Neuronal stem cell (in vitro differentiated cells): ENCODE results near the gene S100A6.
"Not testable (repeated sequence)": the region's sequence is repeated elsewhere in the genome, so short reads cannot be mapped to it uniquely, and the experiment has no call there.

Experiments
- DNase-seq: peaks from one replicate; pipeline ENCODE4 v3.0.0-alpha.2; 2013; ENCODE audit warnings: low spot score
- H2AFZ ChIP-seq: one replicate; pipeline ENCODE4 v1.6.1; 2013; ENCODE audit warnings: mild to moderate bottlenecking, low read length, inconsistent platforms
- H2AK5ac ChIP-seq: 2 replicates; pipeline ENCODE4 v1.6.1; 2013; ENCODE audit warnings: low read depth, mild to moderate bottlenecking, inconsistent platforms, low read length, moderate library complexity, mixed read lengths
- H2BK120ac ChIP-seq: 2 replicates; pipeline ENCODE4 v1.6.1; 2013; ENCODE audit warnings: low read depth, mild to moderate bottlenecking, inconsistent platforms, low read length, moderate library complexity, mixed read lengths
- H2BK12ac ChIP-seq: one replicate; pipeline ENCODE4 v1.6.1; 2013; ENCODE audit warnings: low read length, inconsistent platforms
- H2BK15ac ChIP-seq: 2 replicates; pipeline ENCODE4 v1.6.1; 2013; ENCODE audit warnings: mild to moderate bottlenecking, low read length, inconsistent platforms, mixed read lengths
- H2BK5ac ChIP-seq: one replicate; pipeline ENCODE4 v1.6.1; 2013; ENCODE audit warnings: inconsistent platforms, mild to moderate bottlenecking, low read length, moderate library complexity
- H3K14ac ChIP-seq: one replicate; pipeline ENCODE4 v1.6.1; 2013; ENCODE audit warnings: low read length, inconsistent platforms
- H3K18ac ChIP-seq: 2 replicates; pipeline ENCODE4 v1.6.1; 2013; ENCODE audit warnings: low read length, inconsistent platforms
- H3K23ac ChIP-seq: 2 replicates; pipeline ENCODE4 v1.6.1; 2013; ENCODE audit warnings: low read depth, mild to moderate bottlenecking, mixed read lengths, low read length, inconsistent platforms; ENCODE audit not compliant: poor library complexity
- H3K27ac ChIP-seq: replicated peaks from 3 replicates; pipeline ENCODE4 v1.5.1; 2013; ENCODE audit warnings: low read length, inconsistent platforms
- H3K27me3 ChIP-seq, 3 experiments: 2 replicates each; pipeline ENCODE4 v1.6.1; 2013; ENCODE audit warnings: low read length in 3 of 3, mild to moderate bottlenecking in 2 of 3, inconsistent platforms in 1 of 3, low read depth in 1 of 3, mixed read lengths in 1 of 3, moderate library complexity in 1 of 3; ENCODE audit not compliant: control insufficient read depth in 3 of 3, insufficient read depth in 3 of 3
- H3K36me3 ChIP-seq, 2 donors: replicated peaks in 1 of 2; 2 replicates each; pipeline ENCODE4 v1.6.1; 2013; ENCODE audit warnings: low read length in 2 of 2; ENCODE audit not compliant: control insufficient read depth in 2 of 2, insufficient read depth in 2 of 2
- H3K4ac ChIP-seq: 2 replicates; pipeline ENCODE4 v1.6.1; 2013; ENCODE audit warnings: inconsistent platforms, mild to moderate bottlenecking, low read length, moderate library complexity
- H3K4me1 ChIP-seq, 2 donors: 1 replicate in 1 of 2; 2 replicates in 1 of 2; pipeline ENCODE4 v1.6.1; 2013; ENCODE audit warnings: low read length in 2 of 2, low read depth in 1 of 2; ENCODE audit not compliant: control insufficient read depth in 2 of 2, insufficient read depth in 1 of 2
- H3K4me2 ChIP-seq: one replicate; pipeline ENCODE4 v1.6.1; 2013; ENCODE audit warnings: mild to moderate bottlenecking, low read length, inconsistent platforms; ENCODE audit not compliant: insufficient read depth, poor library complexity, severe bottlenecking
- H3K4me3 ChIP-seq, 2 donors: 2 replicates each; pipeline ENCODE4 v1.5.1; 2013; ENCODE audit warnings: low read length in 2 of 2, mild to moderate bottlenecking in 2 of 2, inconsistent platforms in 1 of 2, moderate library complexity in 1 of 2
- H3K79me1 ChIP-seq: one replicate; pipeline ENCODE4 v1.6.1; 2013; ENCODE audit warnings: low read depth, mild to moderate bottlenecking, inconsistent platforms, low read length, moderate library complexity
- H3K9ac ChIP-seq: one replicate; pipeline ENCODE4 v1.6.1; 2013; ENCODE audit warnings: mild to moderate bottlenecking, low read depth, low read length, inconsistent platforms; ENCODE audit not compliant: poor library complexity
- H3K9me3 ChIP-seq, 2 donors: replicated peaks in 1 of 2; 2 replicates each; pipeline versions ENCODE3 to v1.6.1; 2013; ENCODE audit warnings: low read length in 2 of 2, mild to moderate bottlenecking in 2 of 2, inconsistent platforms in 1 of 2, low read depth in 1 of 2, mixed read lengths in 1 of 2, moderate library complexity in 1 of 2; ENCODE audit not compliant: control insufficient read depth in 2 of 2, insufficient read depth in 1 of 2
- H4K8ac ChIP-seq: one replicate; pipeline ENCODE4 v1.6.1; 2013; ENCODE audit warnings: low read depth, mild to moderate bottlenecking, inconsistent platforms, low read length, moderate library complexity
- H4K91ac ChIP-seq: one replicate; pipeline ENCODE4 v1.6.1; 2013; ENCODE audit warnings: low read length, low read depth, mild to moderate bottlenecking, inconsistent platforms; ENCODE audit not compliant: poor library complexity
- WGBS, 2 donors: extraction: QIAGEN DNeasy Blood & Tissue Kit; methylation state at CpG; one replicate each; pipeline ENCODE4 v1.1.7; 2013; ENCODE audit warnings: missing lambda C conversion rate in 2 of 2, mixed read lengths in 1 of 2; ENCODE audit not compliant: insufficient read length in 2 of 2, insufficient replicate concordance in 1 of 2; ENCODE audit errors: extremely low coverage in 2 of 2; 5-methylcytosine and 5-hydroxymethylcytosine counted together

The S100A6 gene

GRCh38 chr1:153520137-153520691 lies 15.6 kb downstream of the S100A6 start:
- H2BK5ac ChIP-seq, H3K23ac ChIP-seq, H3K79me1 ChIP-seq, DNase-seq, H3K4me3 ChIP-seq, H3K27me3 ChIP-seq, H4K8ac ChIP-seq, H3K4me1 ChIP-seq, H3K4ac ChIP-seq, H2BK12ac ChIP-seq, H3K18ac ChIP-seq, H2BK15ac ChIP-seq, H2BK120ac ChIP-seq, H3K9ac ChIP-seq, H2AFZ ChIP-seq, H3K4me2 ChIP-seq, H4K91ac ChIP-seq, H3K27ac ChIP-seq, H3K14ac ChIP-seq, H3K36me3 ChIP-seq, H3K9me3 ChIP-seq, H2AK5ac ChIP-seq: not testable (repeated sequence)
- no CpG with 5 or more reads among the region's 5 CpGs for WGBS, 2 donors

GRCh38 chr1:153519242-153519641 lies 16.5 kb downstream of the S100A6 start:
- H2BK120ac ChIP-seq = no peak overlapping the region

GRCh38 chr1:153515504-153516394 lies 20.0 kb downstream of the S100A6 start:
- Histone ChIP-seq H3K14ac (peak overlapping the region; percentile 71), H2AFZ (no peak overlapping the region), H3K9ac (no peak overlapping the region), H3K27ac (no peak overlapping the region), H3K4me2 (no peak overlapping the region), H3K36me3 (no peaks in the 10 kb centered on the region), H4K91ac (no peak overlapping the region), H3K18ac (peak overlapping the region; percentile 59), H2BK12ac (no peak overlapping the region), H2BK120ac (peak overlapping the region; percentile 87), H3K9me3 (no peaks in the 10 kb centered on the region), H3K4me1 (peaks cover 0 to 3% of the 10 kb centered on the region in 2 donors), H3K27me3 (peaks cover 0 to 13% (median 0%) of the 10 kb centered on the region in 3 experiments), H2BK15ac (no peak overlapping the region), H4K8ac (no peak overlapping the region), H3K4ac (no peak overlapping the region), H2AK5ac (peak overlapping the region; percentile 70), H3K23ac (peak overlapping the region; percentile 80), H3K4me3 (no peak overlapping the region), H2BK5ac (no peak overlapping the region), H3K79me1 (no peaks in the 10 kb centered on the region)
- no CpG with 5 or more reads among the region's 8 CpGs for WGBS, 2 donors
- DNase-seq = no peak

More at GRCh38 chr1:153519242-153519641, 16.5 kb downstream of the S100A6 start:
- Histone ChIP-seq H3K9ac (no peak overlapping the region), H4K8ac (no peak overlapping the region), H3K9me3 (no peaks in the 10 kb centered on the region), H3K36me3 (no peaks in the 10 kb centered on the region), H3K18ac (no peak overlapping the region), H3K79me1 (no peaks in the 10 kb centered on the region), H2BK15ac (no peak overlapping the region), H3K14ac (no peak overlapping the region), H3K23ac (no peak overlapping the region), H3K4me3 (no peak overlapping the region), H3K27ac (no peak overlapping the region), H2AFZ (no peak overlapping the region), H3K4me2 (no peak overlapping the region), H2BK12ac (no peak overlapping the region), H3K4me1 (peaks cover 0 to 3% of the 10 kb centered on the region in 2 donors), H4K91ac (no peak overlapping the region), H3K4ac (no peak overlapping the region), H2BK5ac (no peak overlapping the region), H2AK5ac (no peak overlapping the region), H3K27me3 (peaks cover 0 to 7% (median 0%) of the 10 kb centered on the region in 3 experiments)
- no peak for DNase-seq
- no CpG with 5 or more reads among the region's 3 CpGs for WGBS, 2 donors

- H2BK12ac ChIP-seq = no peak overlapping the region
- no peak overlapping the region for H3K18ac ChIP-seq
- no peak overlapping the region for H2BK15ac ChIP-seq
- no peak overlapping the region for H2BK120ac ChIP-seq
- H3K27ac ChIP-seq = no peak overlapping the region
- no peak overlapping the region for H3K23ac ChIP-seq
- no peaks in the 10 kb centered on the region for H3K79me1 ChIP-seq
- no peak overlapping the region for H2AK5ac ChIP-seq
- H4K91ac ChIP-seq = no peak overlapping the region
- no peaks in the 10 kb centered on the region for H3K9me3 ChIP-seq
- H2BK5ac ChIP-seq = no peak overlapping the region
- no peak overlapping the region for H3K9ac ChIP-seq
- H3K14ac ChIP-seq = no peak overlapping the region
- H4K8ac ChIP-seq = no peak overlapping the region
- H3K4me3 ChIP-seq = no peak overlapping the region
- H3K4me2 ChIP-seq = no peak overlapping the region
- WGBS, 2 donors = no CpG with 5 or more reads among the region's 7 CpGs
- no peak for DNase-seq
- peaks cover 0 to 3% of the 10 kb centered on the region in 2 donors for H3K4me1 ChIP-seq
- H2AFZ ChIP-seq = no peak overlapping the region
- no peak overlapping the region for H3K4ac ChIP-seq
- H3K36me3 ChIP-seq = no peaks in the 10 kb centered on the region
- peaks cover 0 to 13% (median 0%) of the 10 kb centered on the region in 3 experiments for H3K27me3 ChIP-seq
These were observed 22.1 kb downstream of the S100A6 start for GRCh38 chr1:153513666-153514065.
